ENCODE results near the gene DOCK3.
A peak's percentile ranks its signal among the peaks of the same experiment; 100 is the strongest.

The DOCK3 gene

DNA sequence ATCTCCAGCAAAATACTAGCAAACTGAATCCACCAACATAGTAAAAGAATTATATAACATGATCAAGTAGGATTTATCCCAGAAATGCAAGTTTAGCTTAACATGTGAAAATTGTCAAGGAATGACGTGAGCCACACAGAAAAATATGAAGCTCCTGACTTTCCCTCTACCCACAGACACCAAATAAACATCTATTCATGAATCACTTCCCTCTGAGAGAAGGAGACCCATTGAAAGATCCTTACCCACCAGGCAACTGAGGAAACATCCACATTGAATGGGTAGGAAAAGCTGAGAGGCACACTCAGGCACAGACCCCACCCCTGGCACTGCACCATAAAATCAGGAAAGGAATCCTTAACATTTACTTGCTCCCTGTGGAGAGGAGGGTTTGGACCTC lies 608.2 kb downstream of the DOCK3 start:
- Histone ChIP-seq H3K9me3 (ENCODE audit: control insufficient read depth, insufficient read depth, low read length) (no peaks in the 10 kb centered on the region), H3K4me3 (ENCODE audit: low read length) (no peak overlapping the region), H3K27me3 (ENCODE audit: control insufficient read depth, low read length) (0 out of 2 replicates have a peak, but pooled peaks cover 7% of the 10 kb centered on the region), H3K4me1 (ENCODE audit: control insufficient read depth, low read length) (no peaks in the 10 kb centered on the region), H3K9me2 (replicated peaks; ENCODE audit: control insufficient read depth, low read length) (no peaks in the 10 kb centered on the region), H3F3A (ENCODE audit: control insufficient read depth, insufficient read depth) (no peaks in the 10 kb centered on the region), H3K36me3 (ENCODE audit: control insufficient read depth, low read length) (no peaks in the 10 kb centered on the region), H3K4me2 (ENCODE audit: low read length) (no peak overlapping the region), H3K79me2 (ENCODE audit: control insufficient read depth, low read length) (no peaks in the 10 kb centered on the region), H3K27ac (ENCODE audit: low read depth, low read length) (no peak overlapping the region), H4K20me1 (ENCODE audit: control insufficient read depth, insufficient read depth, low read depth, low read length) (no peaks in the 10 kb centered on the region)
- TF ChIP-seq EZH2phosphoT487 (IDR thresholded peaks at IDR 0.05; ENCODE audit: borderline replicate concordance, low read length), result no peak
- TF ChIP-seq, protein P1, sequence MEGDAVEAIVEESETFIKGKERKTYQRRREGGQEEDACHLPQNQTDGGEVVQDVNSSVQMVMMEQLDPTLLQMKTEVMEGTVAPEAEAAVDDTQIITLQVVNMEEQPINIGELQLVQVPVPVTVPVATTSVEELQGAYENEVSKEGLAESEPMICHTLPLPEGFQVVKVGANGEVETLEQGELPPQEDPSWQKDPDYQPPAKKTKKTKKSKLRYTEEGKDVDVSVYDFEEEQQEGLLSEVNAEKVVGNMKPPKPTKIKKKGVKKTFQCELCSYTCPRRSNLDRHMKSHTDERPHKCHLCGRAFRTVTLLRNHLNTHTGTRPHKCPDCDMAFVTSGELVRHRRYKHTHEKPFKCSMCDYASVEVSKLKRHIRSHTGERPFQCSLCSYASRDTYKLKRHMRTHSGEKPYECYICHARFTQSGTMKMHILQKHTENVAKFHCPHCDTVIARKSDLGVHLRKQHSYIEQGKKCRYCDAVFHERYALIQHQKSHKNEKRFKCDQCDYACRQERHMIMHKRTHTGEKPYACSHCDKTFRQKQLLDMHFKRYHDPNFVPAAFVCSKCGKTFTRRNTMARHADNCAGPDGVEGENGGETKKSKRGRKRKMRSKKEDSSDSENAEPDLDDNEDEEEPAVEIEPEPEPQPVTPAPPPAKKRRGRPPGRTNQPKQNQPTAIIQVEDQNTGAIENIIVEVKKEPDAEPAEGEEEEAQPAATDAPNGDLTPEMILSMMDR (IDR thresholded peaks at IDR 0.05; ENCODE audit: low read depth, low read length, poor library complexity, severe bottlenecking), result no peak

DNA sequence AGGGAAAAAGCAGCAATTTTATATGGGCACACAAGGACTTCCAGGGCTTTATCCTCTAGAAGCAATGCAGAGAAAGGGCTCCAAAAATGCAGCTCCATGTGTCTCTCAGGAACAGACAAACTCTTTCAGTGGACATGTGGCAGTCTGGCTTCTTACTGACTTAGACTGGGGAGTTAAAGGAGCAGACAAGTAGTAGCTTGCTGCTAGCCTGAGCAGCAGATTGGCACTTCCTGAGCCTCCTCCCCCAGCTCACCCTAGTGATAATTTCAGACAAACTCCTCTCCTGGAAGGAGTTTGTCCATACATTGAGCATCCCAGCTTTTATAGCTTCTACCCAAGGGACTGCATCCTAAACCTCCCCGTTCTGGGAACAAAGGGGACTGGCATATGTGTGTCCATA lies 608.7 kb downstream of the DOCK3 start:
- Histone ChIP-seq H3K36me3 (ENCODE audit: control insufficient read depth, low read length) (no peaks in the 10 kb centered on the region), H3K4me1 (ENCODE audit: control insufficient read depth, low read length) (no peaks in the 10 kb centered on the region), H3K4me2 (ENCODE audit: low read length) (no peak overlapping the region), H3K9me3 (ENCODE audit: control insufficient read depth, insufficient read depth, low read length) (no peaks in the 10 kb centered on the region), H3F3A (ENCODE audit: control insufficient read depth, insufficient read depth) (no peaks in the 10 kb centered on the region), H3K4me3 (ENCODE audit: low read length) (no peak overlapping the region), H3K27ac (ENCODE audit: low read depth, low read length) (no peak overlapping the region), H4K20me1 (ENCODE audit: control insufficient read depth, insufficient read depth, low read depth, low read length) (no peaks in the 10 kb centered on the region), H3K9me2 (replicated peaks; ENCODE audit: control insufficient read depth, low read length) (no peaks in the 10 kb centered on the region), H3K27me3 (ENCODE audit: control insufficient read depth, low read length) (0 out of 2 replicates have a peak, but pooled peaks cover 7% of the 10 kb centered on the region), H3K79me2 (ENCODE audit: control insufficient read depth, low read length) (no peaks in the 10 kb centered on the region)
- TF ChIP-seq, protein P1 (IDR thresholded peaks at IDR 0.05; ENCODE audit: low read depth, low read length, poor library complexity, severe bottlenecking), result no peak
- no peak for TF ChIP-seq EZH2phosphoT487 (IDR thresholded peaks at IDR 0.05; ENCODE audit: borderline replicate concordance, low read length)

DNA sequence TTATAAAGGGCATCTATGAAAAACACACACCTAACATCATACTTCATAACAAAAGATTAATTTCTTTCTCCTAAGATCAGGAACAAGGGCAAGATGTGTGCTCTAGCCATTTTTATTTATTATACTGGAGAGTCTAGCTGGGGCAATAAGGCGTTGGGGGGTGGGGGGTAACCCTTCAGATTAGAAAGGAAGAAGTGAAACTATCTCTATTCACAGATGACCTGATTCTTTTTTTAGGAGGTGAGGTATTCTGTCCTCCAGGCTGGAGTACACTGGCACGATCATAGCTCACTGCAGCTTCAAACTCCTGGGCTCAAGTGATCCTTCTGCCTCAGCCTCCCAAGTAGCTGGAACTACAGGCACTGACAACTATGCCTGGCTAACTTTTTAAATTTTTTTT lies 620.9 kb downstream of the DOCK3 start:
- Histone ChIP-seq H3K27me3 (ENCODE audit: control insufficient read depth, low read length) (no peaks in the 10 kb centered on the region), H3K4me3 (ENCODE audit: low read length) (peak overlapping the region; percentile 35), H3K9me2 (replicated peaks; ENCODE audit: control insufficient read depth, low read length) (no peaks in the 10 kb centered on the region), H3K4me2 (ENCODE audit: low read length) (peak overlapping the region; percentile 49), H4K20me1 (ENCODE audit: control insufficient read depth, insufficient read depth, low read depth, low read length) (no peaks in the 10 kb centered on the region), H3K36me3 (ENCODE audit: control insufficient read depth, low read length) (no peaks in the 10 kb centered on the region), H3K4me1 (ENCODE audit: control insufficient read depth, low read length) (peaks cover 19% of the 10 kb centered on the region), H3F3A (ENCODE audit: control insufficient read depth, insufficient read depth) (0 out of 2 replicates have a peak, but pooled peaks cover 5% of the 10 kb centered on the region), H3K79me2 (ENCODE audit: control insufficient read depth, low read length) (no peaks in the 10 kb centered on the region), H3K27ac (ENCODE audit: low read depth, low read length) (peak overlapping the region; percentile 34), H3K9me3 (ENCODE audit: control insufficient read depth, insufficient read depth, low read length) (no peaks in the 10 kb centered on the region; the same call in 1 of the 2 replicates)
- no peak for TF ChIP-seq EZH2phosphoT487 (IDR thresholded peaks at IDR 0.05; ENCODE audit: borderline replicate concordance, low read length)

DNA sequence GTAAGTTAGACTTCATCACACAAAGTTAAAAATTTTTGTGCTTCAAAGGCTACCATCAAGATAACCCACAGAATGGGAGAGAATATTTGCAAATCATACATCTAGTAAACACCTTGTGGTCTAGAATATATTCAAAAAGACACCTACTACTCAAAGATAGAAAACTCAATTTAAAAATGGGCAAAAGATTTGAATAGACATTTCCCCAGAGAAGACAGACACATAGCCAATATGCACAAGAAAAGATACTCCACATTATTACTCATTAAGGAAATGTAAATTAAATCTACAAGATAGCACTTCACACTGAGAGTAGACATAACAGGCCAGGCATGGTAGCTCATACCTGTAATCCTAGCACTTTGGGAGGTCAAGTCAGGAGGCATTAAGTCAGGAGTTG lies 622.6 kb downstream of the DOCK3 start:
- Histone ChIP-seq H3F3A (ENCODE audit: control insufficient read depth, insufficient read depth) (0 out of 2 replicates have a peak, but pooled peaks cover 5% of the 10 kb centered on the region), H3K4me1 (ENCODE audit: control insufficient read depth, low read length) (peaks cover 19% of the 10 kb centered on the region), H3K4me2 (ENCODE audit: low read length) (no peak overlapping the region; the same call in 1 of the 2 replicates), H3K9me2 (replicated peaks; ENCODE audit: control insufficient read depth, low read length) (no peaks in the 10 kb centered on the region), H3K36me3 (ENCODE audit: control insufficient read depth, low read length) (no peaks in the 10 kb centered on the region), H3K79me2 (ENCODE audit: control insufficient read depth, low read length) (no peaks in the 10 kb centered on the region), H3K27ac (ENCODE audit: low read depth, low read length) (no peak overlapping the region), H3K27me3 (ENCODE audit: control insufficient read depth, low read length) (0 out of 2 replicates have a peak, but pooled peaks cover 4% of the 10 kb centered on the region), H3K9me3 (ENCODE audit: control insufficient read depth, insufficient read depth, low read length) (no peaks in the 10 kb centered on the region), H3K4me3 (ENCODE audit: low read length) (no peak overlapping the region), H4K20me1 (ENCODE audit: control insufficient read depth, insufficient read depth, low read depth, low read length) (no peaks in the 10 kb centered on the region)
- TF ChIP-seq, protein P1 (IDR thresholded peaks at IDR 0.05; ENCODE audit: low read depth, low read length, poor library complexity, severe bottlenecking), result no peak
- no peak for TF ChIP-seq EZH2phosphoT487 (IDR thresholded peaks at IDR 0.05; ENCODE audit: borderline replicate concordance, low read length)

Data from DOHH2 (cell line).